ENCODE measurements around the gene KCNIP4. TPM values are rescaled to one million over a fixed set of nuclear protein-coding genes. Genes with fewer than 3 reads are reported as not detected.
"Not testable (repeated sequence)": the region's sequence is repeated elsewhere in the genome, so short reads cannot be mapped to it uniquely, and the experiment has no call there.

Gene KCNIP4
- total RNA-seq, 2 donors from 2014 or later = 1.2 TPM; not detected in 1

DNA sequence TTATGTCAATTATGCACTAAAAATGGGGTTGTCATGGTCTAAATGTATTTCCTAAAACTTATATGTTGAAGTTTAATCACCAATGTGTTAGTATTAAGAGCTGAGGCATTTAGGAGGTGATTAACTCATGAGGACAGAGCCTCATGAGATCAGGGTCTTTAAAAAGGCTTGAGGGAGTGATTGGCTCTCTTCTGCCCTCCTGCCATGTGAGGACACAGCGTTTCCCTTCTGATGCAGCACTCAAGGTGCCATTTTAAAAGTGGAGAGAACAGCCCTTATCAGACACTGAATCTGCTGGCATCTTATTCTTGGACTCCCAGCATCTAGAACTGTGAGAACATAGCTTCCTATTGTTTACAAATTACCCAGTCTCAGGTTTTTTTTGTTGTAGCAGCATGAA, 581.7 kb downstream of the KCNIP4 start:
- no peaks in the 10 kb centered on the region for H3K9me3 ChIP-seq
- no peak overlapping the region for H3K27ac ChIP-seq
- H3K27me3 ChIP-seq (replicated peaks; ENCODE audit: insufficient read depth) = no peaks in the 10 kb centered on the region
- no peak overlapping the region for H3K4me3 ChIP-seq
- TF ChIP-seq POLR2AphosphoS5 (IDR thresholded peaks at IDR 0.05) = no peak
- 35% methylated on average over 1 of the region's 1 CpG for WGBS
- H3K36me3 ChIP-seq = no peaks in the 10 kb centered on the region
- no peaks in the 10 kb centered on the region for H3K4me1 ChIP-seq (replicated peaks)
- no peak for DNase-seq (ENCODE audit: low spot score)
- intact Hi-C loops (cut with DNase I) = no loop called here

DNA sequence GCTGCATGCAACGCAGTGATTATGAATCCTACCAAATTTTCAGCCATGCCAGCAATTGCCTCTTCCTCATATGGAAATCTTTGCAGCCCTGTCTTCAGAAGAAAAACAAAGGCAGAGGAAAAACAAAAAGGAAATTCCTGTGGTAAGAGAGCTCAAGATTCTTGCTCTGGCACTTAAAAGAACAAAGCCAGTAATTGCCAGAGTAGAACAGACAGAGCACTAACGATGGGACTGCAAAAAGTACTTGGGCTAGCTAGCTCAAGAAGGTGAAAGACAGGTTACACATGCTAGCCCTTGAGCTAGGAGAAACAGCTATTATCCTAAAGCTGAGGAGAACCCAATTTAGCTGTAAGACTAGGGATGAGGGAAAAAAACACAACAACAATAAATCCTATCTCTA, 582.3 kb downstream of the KCNIP4 start:
- DNase-seq (ENCODE audit: low spot score) = no peak
- H3K4me3 ChIP-seq = no peak overlapping the region
- no peaks in the 10 kb centered on the region for H3K27me3 ChIP-seq (replicated peaks; ENCODE audit: insufficient read depth)
- TF ChIP-seq POLR2AphosphoS5 (IDR thresholded peaks at IDR 0.05) (no peak), POLR2A (IDR thresholded peaks at IDR 0.05) (no peak)
- TF ChIP-seq, protein P1, sequence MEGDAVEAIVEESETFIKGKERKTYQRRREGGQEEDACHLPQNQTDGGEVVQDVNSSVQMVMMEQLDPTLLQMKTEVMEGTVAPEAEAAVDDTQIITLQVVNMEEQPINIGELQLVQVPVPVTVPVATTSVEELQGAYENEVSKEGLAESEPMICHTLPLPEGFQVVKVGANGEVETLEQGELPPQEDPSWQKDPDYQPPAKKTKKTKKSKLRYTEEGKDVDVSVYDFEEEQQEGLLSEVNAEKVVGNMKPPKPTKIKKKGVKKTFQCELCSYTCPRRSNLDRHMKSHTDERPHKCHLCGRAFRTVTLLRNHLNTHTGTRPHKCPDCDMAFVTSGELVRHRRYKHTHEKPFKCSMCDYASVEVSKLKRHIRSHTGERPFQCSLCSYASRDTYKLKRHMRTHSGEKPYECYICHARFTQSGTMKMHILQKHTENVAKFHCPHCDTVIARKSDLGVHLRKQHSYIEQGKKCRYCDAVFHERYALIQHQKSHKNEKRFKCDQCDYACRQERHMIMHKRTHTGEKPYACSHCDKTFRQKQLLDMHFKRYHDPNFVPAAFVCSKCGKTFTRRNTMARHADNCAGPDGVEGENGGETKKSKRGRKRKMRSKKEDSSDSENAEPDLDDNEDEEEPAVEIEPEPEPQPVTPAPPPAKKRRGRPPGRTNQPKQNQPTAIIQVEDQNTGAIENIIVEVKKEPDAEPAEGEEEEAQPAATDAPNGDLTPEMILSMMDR (IDR thresholded peaks at IDR 0.05) = no peak
- no peak overlapping the region for H3K27ac ChIP-seq
- H3K36me3 ChIP-seq = no peaks in the 10 kb centered on the region
- 22% methylated on average over 2 of the region's 2 CpGs for WGBS
- intact Hi-C loops (cut with DNase I) = no loop called here
- no peaks in the 10 kb centered on the region for H3K4me1 ChIP-seq (replicated peaks)
- no peaks in the 10 kb centered on the region for H3K9me3 ChIP-seq

DNA sequence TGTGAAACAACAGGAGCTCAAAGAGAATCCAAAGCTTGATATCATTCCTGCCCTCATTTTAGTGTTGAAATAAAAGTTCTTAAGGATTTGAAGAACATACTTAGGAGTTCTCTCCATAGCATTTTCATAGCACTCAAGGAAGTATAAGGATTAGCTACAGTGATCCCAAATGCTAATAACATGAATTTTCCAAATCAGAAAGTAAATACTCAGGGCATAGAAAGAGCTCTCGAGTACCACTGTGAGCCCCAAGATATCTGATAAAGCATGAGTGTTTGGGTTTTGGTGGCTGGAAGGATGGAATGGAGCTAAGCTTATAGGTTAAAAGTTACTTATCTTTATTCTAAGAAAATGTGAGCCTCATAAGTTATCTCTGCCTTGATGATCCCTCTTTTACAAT, 584.9 kb downstream of the KCNIP4 start:
- TF ChIP-seq POLR2A (IDR thresholded peaks at IDR 0.05) (no peak), POLR2AphosphoS5 (IDR thresholded peaks at IDR 0.05) (no peak)
- TF ChIP-seq, protein P1 (IDR thresholded peaks at IDR 0.05) = no peak
- no peak overlapping the region for H3K27ac ChIP-seq
- intact Hi-C loops (cut with DNase I) = no loop called here
- WGBS = 88% methylated on average over 1 of the region's 1 CpG
- no peaks in the 10 kb centered on the region for H3K27me3 ChIP-seq (replicated peaks; ENCODE audit: insufficient read depth)
- H3K4me3 ChIP-seq = no peak overlapping the region
- no peaks in the 10 kb centered on the region for H3K4me1 ChIP-seq (replicated peaks)
- H3K36me3 ChIP-seq = no peaks in the 10 kb centered on the region
- H3K9me3 ChIP-seq = no peaks in the 10 kb centered on the region
- DNase-seq (ENCODE audit: low spot score) = no peak

DNA sequence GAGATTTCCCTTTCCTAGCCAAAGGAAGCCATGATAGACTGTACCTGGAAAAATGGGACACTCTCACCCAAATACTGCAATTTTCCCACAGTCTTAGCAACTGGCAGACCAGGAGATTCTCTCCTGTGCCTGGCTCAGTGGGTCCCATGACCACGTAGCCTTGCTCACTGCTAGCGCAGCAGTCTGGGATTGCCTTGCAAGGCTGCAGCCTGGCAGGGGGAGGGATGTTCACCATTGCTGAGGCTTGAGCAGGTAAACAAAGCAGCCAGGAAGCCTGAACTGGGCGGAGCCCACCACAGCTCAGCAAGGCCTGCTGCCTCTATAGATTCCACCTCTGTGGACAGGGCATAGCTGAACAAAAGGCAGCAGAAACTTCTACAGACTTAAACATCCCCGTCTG, 596.2 kb downstream of the KCNIP4 start:
- H3K36me3 ChIP-seq; H3K9me3 ChIP-seq; intact Hi-C loops (cut with DNase I); DNase-seq (ENCODE audit: low spot score); H3K4me3 ChIP-seq; H3K4me1 ChIP-seq (replicated peaks); H3K27ac ChIP-seq; H3K27me3 ChIP-seq (replicated peaks; ENCODE audit: insufficient read depth): not testable (repeated sequence)
- 78% methylated on average over 4 of the region's 4 CpGs for WGBS

DNA sequence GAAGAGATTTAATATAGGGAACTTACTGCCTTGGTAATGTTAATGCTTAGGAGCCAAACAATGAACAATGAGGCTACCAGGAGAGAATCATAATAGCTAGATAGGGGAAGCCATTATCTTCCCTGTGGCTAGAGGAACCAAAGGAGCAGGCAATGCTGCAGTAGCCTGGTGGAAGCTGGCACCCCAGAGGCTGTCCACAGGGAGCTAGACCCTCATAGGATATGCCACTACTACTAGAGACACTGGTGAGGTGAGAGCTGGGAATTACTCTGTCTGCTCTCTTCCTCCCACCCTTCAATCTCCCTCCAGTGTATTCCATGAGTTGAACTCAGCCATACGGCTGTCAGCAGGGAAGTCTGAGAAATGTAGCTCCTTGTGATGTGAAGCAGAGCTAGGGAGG, 601.4 kb downstream of the KCNIP4 start:
- TF ChIP-seq, protein P1 (IDR thresholded peaks at IDR 0.05) = no peak
- TF ChIP-seq POLR2A (IDR thresholded peaks at IDR 0.05) = no peak
- no peak for TF ChIP-seq POLR2AphosphoS5 (IDR thresholded peaks at IDR 0.05)
- WGBS = 57% methylated on average over 1 of the region's 1 CpG
- no peak overlapping the region for H3K27ac ChIP-seq
- DNase-seq (ENCODE audit: low spot score) = no peak
- H3K4me1 ChIP-seq (replicated peaks) = no peaks in the 10 kb centered on the region
- no peaks in the 10 kb centered on the region for H3K36me3 ChIP-seq
- no peak overlapping the region for H3K4me3 ChIP-seq
- H3K27me3 ChIP-seq (replicated peaks; ENCODE audit: insufficient read depth) = no peaks in the 10 kb centered on the region
- intact Hi-C loops (cut with DNase I) = no loop called here
- no peaks in the 10 kb centered on the region for H3K9me3 ChIP-seq

DNA sequence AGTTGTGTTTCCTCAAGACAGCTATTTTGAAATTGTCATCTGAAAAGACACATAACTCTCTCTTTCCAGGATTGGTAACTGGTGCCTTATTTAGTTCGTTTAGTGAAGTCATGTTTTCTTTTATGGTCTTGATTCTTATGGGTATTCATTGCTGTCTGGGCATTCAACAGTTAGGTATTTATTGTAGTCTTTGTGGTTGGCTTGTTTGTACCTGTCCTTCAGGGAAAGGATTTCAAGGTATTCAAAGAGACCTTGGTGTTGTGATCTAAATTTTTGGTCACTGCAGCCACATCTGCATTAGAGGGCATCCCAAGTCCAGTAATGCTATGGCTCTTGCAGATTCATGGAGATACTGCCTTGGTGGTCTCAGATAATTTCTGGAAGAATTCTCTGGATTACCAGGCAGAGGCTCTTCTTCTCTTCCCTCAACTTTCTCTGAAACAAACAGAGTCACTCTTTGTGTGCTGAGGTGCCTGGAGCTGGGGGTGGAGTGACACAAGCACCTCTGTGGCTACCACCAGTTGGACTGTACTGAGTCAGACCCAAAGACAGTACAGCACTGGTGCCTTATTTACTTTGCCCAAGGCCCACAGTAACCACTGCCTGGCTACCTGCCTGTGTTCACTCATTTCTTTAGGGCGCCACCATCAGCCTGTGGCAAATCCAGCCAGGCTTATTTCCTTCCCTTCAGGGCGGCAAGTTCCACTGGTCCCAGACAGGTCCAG, 620.4 kb downstream of the KCNIP4 start:
- 81% methylated on average over 3 of the region's 3 CpGs for WGBS
- TF ChIP-seq POLR2AphosphoS5 (IDR thresholded peaks at IDR 0.05) (no peak), POLR2A (IDR thresholded peaks at IDR 0.05) (no peak)
- TF ChIP-seq, protein P1 (IDR thresholded peaks at IDR 0.05) = no peak
- no peak for DNase-seq (ENCODE audit: low spot score)
- intact Hi-C loops (cut with DNase I) = no loop called here
- no peak overlapping the region for H3K4me3 ChIP-seq
- no peaks in the 10 kb centered on the region for H3K4me1 ChIP-seq (replicated peaks)
- no peaks in the 10 kb centered on the region for H3K9me3 ChIP-seq
- H3K27ac ChIP-seq = no peak overlapping the region
- no peaks in the 10 kb centered on the region for H3K36me3 ChIP-seq
- H3K27me3 ChIP-seq (replicated peaks; ENCODE audit: insufficient read depth) = no peaks in the 10 kb centered on the region
